Stimulated activated CD8-positive, alpha-beta memory T cell treated with anti-CD3 and anti-CD28 coated beads, Interleukin-12 subunit alpha, Interleukin-12 subunit beta, amount 100 ng/mL, for 24 hours (primary cell): Measurements from ENCODE around the gene PTPRG.
"Not testable (repeated sequence)": the region's sequence is repeated elsewhere in the genome, so short reads cannot be mapped to it uniquely, and the experiment has no call there.

Experiments used
- DNase-seq: peaks from one replicate; pipeline ENCODE4 v3.0.0-alpha.2; 2020; ENCODE audit errors: extremely low read depth

PTPRG gene

GRCh38 chr3:61796088-61796680, 234.8 kb downstream of the PTPRG start:
- DNase-seq = no peak

GRCh38 chr3:61796911-61797310, 235.5 kb downstream of the PTPRG start:
- DNase-seq = no peak

GRCh38 chr3:61802772-61803171, 241.4 kb downstream of the PTPRG start:
- no peak for DNase-seq

- DNase-seq = no peak
These were observed 242.6 kb downstream of the PTPRG start for GRCh38 chr3:61803983-61804382.

GRCh38 chr3:61804782-61805181, 243.4 kb downstream of the PTPRG start:
- DNase-seq = no peak

GRCh38 chr3:61805510-61806080, 244.2 kb downstream of the PTPRG start:
- DNase-seq = no peak

- no peak for DNase-seq
These were observed 245.4 kb downstream of the PTPRG start for GRCh38 chr3:61806810-61807209.

- DNase-seq = no peak
These were observed 246.5 kb downstream of the PTPRG start for GRCh38 chr3:61807865-61808276.

- no peak for DNase-seq
These were observed 247.2 kb downstream of the PTPRG start for GRCh38 chr3:61808526-61808925.

GRCh38 chr3:61808999-61809398, 247.6 kb downstream of the PTPRG start:
- no peak for DNase-seq

GRCh38 chr3:61809879-61810278, 248.5 kb downstream of the PTPRG start:
- DNase-seq = no peak

- no peak for DNase-seq
These were observed 249.7 kb downstream of the PTPRG start for GRCh38 chr3:61810953-61811497.

- no peak for DNase-seq
These were observed 250.3 kb downstream of the PTPRG start for GRCh38 chr3:61811652-61812051.

- DNase-seq = no peak
These were observed 250.7 kb downstream of the PTPRG start for GRCh38 chr3:61812085-61812484.

- DNase-seq = no peak
These were observed 251.1 kb downstream of the PTPRG start for GRCh38 chr3:61812517-61812916.

- no peak for DNase-seq
These were observed 252.3 kb downstream of the PTPRG start for GRCh38 chr3:61813636-61814035.

- no peak for DNase-seq
These were observed 253.3 kb downstream of the PTPRG start for GRCh38 chr3:61814674-61815073.

- not testable (repeated sequence) for DNase-seq
These were observed 254.9 kb downstream of the PTPRG start for GRCh38 chr3:61816304-61816703.

- DNase-seq = no peak
These were observed 258.5 kb downstream of the PTPRG start for GRCh38 chr3:61819861-61820260.

GRCh38 chr3:61820306-61820992, 259.1 kb downstream of the PTPRG start:
- no peak for DNase-seq

GRCh38 chr3:61821823-61822251, 260.5 kb downstream of the PTPRG start:
- no peak for DNase-seq

GRCh38 chr3:61822588-61822987, 261.2 kb downstream of the PTPRG start:
- DNase-seq = no peak

- no peak for DNase-seq
These were observed 263.3 kb downstream of the PTPRG start for GRCh38 chr3:61824553-61825135.
